ENCODE measurements around the gene ANKIB1.
"Not testable (repeated sequence)": the region's sequence is repeated elsewhere in the genome, so short reads cannot be mapped to it uniquely, and the experiment has no call there.

Gene ANKIB1

DNA sequence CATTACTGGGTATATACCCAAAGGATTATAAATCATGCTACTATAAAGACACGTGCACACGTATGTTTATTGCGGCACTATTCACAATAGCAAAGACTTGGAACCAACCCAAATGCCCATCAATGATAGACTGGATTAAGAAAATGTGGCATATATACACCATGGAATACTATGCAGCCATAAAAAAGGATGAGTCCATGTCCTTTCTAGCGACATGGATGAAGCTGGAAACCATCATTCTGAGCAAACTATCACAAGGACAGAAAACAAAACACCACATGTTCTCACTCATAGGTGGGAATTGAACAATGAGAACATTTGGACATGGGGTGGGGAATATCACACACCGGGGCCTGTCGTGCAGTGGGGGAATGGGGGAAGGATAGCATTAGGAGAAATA is 164.4 kb downstream of the ANKIB1 start:
- not testable (repeated sequence) for DNase-seq (ENCODE audit: low read depth)

DNA sequence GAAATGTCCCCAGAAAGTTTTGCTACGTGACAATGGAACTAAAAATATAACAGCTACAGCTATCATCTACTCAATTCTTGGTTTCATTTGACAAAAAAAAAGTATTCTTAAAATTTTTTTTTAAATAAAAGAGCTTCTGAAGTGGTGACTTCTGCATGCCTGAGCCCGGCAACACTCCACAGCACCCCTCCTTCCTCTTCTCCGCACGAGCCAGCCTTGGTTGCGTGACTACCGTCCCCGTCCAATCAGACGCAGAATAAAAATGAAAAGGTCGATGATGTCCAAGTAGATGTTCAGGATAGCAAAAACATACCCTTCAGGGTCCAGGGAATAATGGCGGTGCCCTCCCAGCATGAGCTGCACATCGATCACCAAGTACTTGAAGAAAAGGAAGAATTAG is 167.0 kb downstream of the ANKIB1 start:
- no peak for DNase-seq (ENCODE audit: low read depth)

DNA sequence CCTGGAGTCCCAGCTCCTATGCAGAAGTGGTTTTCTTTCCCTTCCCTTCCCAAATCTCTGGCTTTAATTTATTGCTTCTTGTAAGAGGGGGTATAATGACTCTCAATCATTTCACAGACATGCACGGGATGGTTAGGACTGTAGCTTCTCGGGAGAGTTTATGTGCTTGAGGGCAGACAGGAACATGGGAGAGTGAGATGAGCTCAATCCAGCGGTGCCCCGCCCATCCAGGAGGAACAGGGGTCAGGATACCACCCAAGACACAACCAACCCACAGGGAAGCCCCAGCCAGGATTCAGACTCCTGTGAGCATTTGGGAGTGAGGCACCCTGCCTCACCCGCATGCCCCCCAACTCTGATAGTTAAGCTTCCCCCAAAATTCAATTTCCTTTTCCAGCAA is 167.8 kb downstream of the ANKIB1 start:
- DNase-seq (ENCODE audit: low read depth), result no peak

DNA sequence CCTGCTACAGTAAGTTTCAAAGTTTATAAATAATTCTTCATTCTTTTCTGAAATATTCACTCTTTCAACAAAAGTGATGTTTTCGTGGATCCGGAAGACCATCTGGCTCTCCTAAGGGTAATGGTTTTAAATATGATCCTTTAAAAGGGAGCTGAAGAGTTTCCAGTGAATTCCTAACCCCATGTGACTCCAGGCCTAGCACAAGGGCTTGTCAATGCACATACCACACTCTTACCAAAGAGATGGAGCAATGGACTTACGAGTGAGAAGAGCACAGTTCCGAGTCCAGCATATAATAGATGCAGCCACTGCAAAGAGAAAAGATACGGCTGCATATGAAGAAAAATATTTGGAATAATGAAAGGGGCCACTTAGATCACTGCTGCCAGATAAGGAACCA is 169.5 kb downstream of the ANKIB1 start:
- no peak for DNase-seq (ENCODE audit: low read depth)

DNA sequence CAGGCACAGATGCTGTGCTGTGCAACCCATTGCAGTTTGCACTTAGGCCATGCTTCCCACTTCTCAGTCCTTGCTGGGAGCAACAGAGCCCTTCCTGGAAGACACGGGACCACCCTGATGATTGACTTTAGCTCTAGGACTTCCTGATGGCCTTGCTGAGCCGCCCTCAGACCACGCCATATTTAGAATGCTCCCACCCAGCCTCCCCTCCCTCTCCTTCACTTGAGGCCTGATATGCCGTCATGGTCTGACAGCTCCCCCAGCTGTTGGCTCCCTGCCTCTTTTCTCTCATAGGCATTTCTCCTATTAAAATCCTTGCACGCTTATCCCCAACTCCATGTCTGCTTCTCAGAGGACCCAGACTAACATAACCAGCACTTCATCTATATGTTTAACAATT is 172.1 kb downstream of the ANKIB1 start:
- no peak for DNase-seq (ENCODE audit: low read depth)

DNA sequence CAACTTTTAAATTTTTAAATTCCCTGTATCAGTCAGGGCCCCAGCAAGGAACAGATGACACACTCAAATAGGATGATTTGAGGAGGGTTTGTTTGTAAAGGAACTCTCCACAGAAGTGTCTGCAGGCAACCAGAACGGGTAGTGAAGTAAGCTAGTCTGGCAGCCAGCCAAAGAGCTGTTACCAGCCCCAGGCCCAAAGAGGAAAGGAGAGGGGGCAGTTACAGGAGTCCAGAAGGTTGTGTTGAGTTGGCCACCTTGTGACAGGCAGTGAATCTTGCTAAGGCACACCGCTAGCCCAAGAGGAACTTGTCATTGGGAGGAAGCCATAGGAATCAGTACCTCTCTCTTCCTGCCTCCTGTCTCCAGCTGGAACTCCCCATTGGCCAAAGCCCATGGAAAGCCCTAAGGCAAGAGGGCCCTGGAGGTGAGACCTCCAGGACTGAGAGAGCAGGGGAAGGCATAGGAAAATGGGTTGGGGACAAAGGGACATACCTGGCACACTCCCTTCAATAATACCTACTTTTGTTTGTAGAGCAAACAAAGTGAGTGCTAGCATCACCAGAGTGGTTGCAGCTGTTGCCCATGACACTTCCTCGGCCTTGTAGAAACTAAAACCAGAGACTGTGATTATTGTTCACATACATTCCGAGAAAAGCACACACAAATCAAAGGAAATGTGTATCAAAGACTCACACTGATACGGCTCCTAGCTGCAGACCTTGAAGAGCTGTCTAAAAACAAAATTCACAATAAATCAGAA is 176.1 kb downstream of the ANKIB1 start:
- DNase-seq (ENCODE audit: low read depth), result no peak

DNA sequence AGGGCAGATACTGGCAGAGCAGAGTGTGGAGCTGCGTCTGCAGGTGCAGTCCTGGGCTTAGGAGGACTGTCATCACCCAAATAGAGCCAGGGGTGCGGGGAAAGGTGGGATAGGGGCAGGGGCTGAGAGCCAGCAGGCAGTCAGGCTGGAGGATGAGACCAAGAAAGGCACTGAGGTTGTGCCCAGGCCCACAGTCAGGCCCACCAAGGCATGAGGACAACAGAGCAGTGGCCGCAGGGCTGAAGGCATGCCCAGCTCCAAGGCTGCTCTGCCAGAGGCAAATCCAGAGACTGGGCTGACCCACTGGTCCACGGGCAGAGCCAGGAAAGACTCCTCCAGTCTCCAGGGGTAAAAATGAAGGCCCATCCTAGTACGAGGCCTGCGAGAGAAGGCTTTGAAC is 177.2 kb downstream of the ANKIB1 start:
- DNase-seq (ENCODE audit: low read depth), result no peak

DNA sequence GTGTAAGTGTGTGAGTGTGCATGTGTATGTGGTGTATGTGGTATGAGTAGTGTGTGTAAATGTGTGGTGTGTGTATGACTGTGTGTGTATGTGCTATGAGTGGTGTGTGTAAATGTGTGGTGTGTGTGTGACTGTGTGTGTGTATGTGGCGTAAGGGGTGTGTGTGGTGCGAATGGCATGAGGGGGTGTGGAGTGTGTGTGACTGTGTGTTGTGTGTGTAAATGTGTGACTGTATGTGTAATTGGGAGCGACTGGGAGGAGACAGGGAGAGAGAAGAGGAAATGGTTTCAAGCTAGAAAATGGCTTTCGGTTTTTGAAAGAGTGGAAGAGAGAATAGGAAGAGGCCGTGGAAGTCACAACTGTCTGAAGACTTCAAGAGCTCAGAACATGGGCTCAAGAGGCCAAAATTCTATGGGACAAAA is 177.9 kb downstream of the ANKIB1 start:
- no peak for DNase-seq (ENCODE audit: low read depth)

DNA sequence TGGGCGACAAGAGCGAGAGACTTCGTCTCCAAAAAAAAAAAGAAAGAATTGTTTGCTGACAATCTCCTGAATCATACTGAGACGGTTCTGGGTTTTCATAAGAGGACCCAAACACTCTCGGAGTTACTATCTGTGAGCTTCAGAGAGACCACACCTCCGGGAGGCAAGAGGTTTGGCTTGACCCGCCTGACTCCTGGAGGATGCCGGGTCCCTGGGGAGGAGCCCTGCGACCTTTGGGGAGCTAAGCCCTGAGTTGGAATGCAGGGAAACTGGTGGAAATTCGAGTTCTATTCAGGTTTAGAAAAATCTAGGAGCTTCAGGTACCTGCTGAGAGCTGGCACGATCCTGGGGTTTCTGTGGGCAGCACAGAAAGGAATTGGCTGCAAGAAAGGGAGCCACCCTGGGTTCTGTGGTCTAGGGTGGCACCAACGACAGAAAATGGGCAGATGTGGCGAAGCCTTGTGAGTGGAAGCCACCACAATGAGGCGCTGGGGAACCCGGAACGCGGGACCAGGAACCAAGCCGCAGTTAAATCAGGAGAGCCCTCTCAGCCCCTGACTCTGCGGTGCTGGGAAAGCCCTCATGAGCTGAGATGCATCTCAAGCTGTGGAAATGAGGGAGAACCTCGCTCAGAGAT is 179.7 kb downstream of the ANKIB1 start:
- DNase-seq (ENCODE audit: low read depth), result no peak

DNA sequence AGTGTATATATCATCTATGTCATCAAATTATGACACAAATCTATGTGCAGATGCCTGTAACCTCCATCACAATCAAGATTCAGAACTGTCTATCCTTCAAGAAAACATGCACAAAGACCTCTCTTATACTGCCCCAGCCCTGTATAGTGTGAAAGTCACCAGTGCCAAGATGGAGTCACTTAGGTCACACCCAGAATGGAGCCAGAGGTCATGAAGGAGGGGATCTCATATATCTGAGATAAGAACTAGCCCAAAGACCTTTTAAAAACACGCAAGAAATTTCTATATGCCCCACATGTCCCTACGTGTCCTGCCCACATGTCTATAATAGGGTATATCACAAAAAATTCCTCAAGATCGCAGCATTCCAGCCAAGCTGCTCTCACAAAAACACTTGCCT is 181.4 kb downstream of the ANKIB1 start:
- DNase-seq (ENCODE audit: low read depth), result no peak

DNA sequence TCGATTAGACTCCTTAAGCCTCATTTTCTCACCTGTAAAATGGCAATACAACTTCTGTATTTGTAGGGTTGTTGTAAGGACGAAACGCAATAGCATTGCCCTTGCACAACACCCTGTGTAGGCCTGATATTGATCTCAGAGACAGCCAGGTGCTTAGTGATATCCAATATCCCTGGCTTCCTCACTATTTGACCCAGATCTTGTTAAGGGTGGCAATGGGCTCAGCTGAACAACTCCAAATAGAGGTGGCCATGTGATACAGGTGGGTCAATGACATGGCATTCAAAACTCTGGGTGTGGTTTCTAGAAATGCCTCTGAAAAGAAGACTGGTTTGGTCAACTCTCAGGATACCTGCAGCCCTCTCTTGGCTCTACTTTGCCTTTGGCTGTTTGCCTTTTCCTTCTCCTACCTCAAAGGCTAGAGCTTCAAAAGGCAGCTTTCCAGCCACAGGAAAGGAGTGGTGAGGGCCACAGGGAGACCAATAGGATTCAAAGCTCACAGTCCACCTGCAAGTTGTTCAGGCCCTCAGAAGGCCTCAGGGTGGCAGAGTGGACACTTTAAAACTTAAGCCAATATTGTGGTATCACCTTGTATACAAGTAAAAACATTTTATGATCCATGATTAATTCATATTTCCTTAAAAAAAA is 186.6 kb downstream of the ANKIB1 start:
- DNase-seq (ENCODE audit: low read depth), result no peak

DNA sequence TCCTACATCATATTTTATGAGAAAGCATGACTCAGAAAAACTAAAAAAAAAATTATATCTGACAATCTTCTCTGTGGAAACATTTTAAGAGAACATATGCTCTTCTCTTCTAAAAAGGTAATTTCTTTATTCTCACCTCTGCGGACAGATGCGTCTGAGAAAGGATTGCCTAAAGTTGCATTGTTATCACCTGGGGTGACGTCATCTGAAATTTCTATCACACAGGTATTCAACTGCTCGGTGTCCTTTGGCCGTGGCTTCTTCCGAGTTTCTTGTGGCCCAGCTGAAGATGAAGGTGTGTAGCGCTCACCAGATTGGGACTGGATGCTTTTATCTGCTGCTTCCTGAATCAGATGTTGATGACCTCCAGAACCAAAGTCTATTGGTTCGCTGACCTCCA is 187.2 kb downstream of the ANKIB1 start:
- DNase-seq (ENCODE audit: low read depth), result no peak

DNA sequence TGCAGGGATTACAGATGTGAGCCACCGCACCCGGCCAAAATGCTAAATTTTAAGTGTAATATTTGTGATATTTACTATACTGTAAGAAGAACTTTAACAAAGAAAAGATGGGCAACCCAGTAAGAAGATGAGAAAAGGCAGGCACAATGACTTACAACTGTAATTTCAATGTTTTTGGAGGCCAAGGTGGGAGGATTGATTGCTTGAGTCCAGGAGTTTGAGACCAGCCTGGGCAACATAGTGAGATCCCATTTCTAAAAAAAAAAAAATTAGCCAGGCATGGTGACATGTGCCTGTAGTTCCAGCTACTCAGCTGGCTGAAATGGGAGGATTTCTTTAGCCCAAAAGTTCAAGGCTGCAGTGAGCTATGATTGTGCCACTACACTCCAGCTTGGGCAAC is 189.8 kb downstream of the ANKIB1 start:
- no peak for DNase-seq (ENCODE audit: low read depth)

DNA sequence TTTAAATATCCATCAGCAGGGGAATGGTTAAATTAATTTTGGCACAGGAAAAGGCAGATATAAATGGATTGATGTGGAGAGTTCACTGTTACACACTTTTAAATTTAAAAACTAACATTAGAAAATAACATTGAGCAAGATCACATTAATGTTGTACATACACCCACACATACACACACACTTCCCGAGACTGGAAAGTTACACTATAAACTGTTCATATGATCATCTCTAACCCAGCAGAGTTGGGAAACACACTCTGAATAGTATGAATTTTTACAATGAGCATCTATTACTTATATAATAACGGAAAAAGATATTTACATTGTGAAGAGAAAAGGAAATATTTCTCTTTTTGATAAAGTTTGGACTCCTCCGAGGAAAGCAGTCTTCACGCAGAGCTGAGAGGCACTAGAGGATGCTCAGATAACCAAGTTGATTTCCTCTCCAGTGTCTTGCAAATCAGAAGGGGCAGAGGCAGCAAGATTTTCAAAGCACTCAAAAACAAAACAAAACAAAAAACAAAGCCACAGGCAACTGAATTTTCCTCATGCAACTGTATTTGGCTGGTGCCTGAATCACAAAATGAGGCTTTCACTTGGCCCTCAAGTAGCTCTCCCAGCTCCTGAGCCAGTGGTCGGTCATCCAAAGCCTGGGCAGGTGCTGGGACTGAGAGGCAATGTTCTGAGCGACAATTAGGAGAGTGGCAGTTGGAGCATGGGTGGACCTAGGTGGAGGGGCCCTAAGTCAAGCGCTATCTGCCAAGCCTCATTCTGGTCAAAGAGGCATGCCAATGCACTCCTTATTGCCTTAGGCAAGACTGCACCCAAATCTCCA is 191.1 kb downstream of the ANKIB1 start:
- DNase-seq (ENCODE audit: low read depth), result no peak

DNA sequence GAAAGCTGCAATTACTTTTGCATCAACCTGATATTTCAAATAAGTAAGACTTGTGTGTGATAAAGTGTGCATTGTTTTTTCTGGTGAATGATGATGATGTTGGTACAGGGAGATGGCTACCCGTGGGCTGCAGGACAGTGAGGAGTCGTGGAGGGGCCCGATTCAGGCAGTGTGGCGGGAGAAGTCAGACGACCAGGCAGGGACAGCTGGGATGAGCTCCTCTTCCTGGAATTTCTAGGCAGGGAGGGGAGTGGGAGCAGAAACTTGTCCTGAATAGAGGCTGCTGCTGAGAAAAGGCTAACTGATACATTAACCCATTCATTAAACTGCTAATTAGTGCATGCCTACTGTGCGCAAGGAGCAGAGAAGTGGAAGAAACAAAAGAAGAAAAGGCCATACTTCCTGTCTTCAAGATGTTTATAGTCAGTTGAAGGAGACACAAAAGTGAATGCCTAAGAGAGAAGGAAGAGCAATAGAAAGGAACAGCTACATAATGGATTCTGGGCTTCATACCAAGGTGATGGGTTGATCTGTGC is 192.2 kb downstream of the ANKIB1 start:
- no peak for DNase-seq (ENCODE audit: low read depth)

DNA sequence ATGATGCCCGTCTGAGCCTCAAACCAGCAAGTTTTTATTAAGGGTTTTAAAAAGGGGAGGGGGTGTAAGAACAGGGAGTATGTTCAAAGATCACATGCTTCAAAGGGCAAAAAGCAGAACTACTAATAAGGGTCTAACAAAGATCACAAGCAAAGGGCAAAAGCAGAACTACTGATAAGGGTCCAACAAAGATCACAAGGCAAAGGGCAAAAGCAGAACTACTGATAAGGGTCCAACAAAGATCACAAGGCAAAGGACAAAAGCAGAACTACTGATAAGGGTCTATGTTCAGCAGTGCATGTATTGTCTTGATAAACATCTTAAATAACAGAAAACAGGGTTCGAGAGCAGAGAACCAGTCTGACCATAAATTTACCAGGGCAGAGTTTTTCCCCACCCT is 196.9 kb downstream of the ANKIB1 start:
- DNase-seq (ENCODE audit: low read depth), result not testable (repeated sequence)

DNA sequence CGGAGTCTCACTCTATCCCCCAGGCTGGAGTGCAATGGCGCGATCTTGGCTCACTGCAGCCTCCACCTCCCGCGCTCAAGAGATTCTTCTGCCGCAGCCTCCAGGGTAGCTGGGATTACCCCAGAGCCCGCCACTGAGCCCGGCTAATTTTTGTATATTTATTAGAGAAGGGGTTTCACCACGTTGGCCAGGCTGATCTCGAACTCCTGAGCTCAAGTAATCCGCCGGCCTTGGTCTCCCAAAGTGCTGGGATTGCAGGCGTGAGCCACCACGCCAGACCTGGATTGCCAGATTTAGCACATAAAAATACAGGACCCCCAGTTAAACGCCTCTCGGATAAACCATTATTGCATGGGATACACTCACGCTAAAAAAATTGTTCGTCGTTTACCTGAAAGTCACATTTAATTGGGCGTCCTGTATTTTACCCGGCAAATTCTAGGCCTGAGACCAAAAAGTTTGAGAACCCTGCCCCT is 201.1 kb downstream of the ANKIB1 start:
- DNase-seq (ENCODE audit: low read depth), result no peak

DNA sequence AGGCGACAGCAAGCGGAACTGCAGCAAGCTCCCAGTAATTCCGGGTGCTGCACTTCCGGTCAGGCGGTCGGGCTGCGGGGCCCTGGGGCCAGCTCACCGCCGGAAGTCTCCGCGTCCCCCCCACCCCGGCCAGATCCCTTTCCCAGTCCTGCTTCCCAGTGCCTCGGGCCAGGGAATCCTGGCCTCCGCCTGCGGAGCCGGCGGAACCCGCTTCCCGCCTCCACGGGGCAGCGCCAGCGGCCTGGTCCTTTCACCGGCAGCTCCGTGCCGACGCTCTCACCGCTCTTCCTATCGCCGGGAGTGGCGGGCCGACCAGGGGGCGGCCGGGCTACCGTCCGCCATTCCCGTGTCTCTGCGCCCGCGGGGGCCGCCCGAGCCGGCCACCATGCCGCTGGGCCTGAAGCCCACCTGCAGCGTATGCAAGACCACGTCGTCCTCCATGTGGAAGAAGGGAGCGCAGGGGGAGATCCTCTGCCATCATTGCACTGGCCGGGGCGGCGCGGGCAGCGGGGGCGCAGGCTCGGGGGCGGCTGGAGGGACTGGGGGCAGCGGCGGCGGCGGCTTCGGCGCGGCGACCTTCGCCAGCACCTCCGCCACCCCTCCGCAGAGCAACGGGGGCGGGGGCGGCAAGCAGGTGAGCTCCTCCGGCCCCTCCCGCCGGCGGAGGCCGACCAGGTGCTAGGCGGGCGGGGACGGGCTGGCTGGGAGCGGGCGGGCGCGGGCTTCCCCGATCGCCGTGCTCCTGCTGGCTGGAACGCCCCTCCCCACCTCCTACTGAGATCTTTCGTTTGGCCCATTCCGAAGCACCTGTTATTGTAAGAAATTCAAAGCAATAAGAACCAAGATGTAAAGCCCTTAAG is 201.8 kb downstream of the ANKIB1 start, which contains the start of gene GATAD1:
Gene GATAD1 (plus strand): TSS at position 138 of the 860 bp plus-strand sequence. CDS start 248 bp downstream, at position 386.
- DNase-seq (ENCODE audit: low read depth), result peak; percentile 67

DNA sequence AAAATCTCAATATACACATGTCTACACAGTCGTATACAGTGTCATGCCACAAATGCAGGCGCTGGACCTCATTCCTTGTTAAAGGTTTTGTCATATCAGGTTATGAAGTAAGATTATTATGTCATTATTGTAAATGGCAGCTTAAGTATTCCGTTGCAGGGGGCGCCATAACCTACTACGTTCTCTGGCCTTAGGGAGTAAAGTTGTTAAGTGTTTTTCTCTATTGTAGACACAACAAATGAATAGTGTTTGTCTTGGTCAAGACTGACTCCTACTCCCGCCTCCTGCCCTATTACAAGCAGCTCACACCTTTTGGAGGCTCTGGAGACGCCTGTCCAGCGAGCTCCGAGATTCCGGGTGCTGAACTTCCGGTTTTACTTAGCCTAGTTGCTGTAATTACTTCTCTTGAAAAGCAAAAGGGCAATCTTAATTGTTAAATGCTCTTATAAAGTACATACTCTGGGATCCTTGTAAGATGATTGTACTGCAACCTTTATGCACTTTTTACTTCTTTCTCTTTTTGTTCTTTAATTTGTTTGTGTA is 202.5 kb downstream of the ANKIB1 start:
- DNase-seq (ENCODE audit: low read depth), result peak; percentile 50
